ENCODE data around the gene ESYT2. TPM values are rescaled to one million over a fixed set of nuclear protein-coding genes. Genes with fewer than 3 reads are reported as not detected.
"Not testable (repeated sequence)": the region's sequence is repeated elsewhere in the genome, so short reads cannot be mapped to it uniquely, and the experiment has no call there.

Gene ESYT2, protein sequence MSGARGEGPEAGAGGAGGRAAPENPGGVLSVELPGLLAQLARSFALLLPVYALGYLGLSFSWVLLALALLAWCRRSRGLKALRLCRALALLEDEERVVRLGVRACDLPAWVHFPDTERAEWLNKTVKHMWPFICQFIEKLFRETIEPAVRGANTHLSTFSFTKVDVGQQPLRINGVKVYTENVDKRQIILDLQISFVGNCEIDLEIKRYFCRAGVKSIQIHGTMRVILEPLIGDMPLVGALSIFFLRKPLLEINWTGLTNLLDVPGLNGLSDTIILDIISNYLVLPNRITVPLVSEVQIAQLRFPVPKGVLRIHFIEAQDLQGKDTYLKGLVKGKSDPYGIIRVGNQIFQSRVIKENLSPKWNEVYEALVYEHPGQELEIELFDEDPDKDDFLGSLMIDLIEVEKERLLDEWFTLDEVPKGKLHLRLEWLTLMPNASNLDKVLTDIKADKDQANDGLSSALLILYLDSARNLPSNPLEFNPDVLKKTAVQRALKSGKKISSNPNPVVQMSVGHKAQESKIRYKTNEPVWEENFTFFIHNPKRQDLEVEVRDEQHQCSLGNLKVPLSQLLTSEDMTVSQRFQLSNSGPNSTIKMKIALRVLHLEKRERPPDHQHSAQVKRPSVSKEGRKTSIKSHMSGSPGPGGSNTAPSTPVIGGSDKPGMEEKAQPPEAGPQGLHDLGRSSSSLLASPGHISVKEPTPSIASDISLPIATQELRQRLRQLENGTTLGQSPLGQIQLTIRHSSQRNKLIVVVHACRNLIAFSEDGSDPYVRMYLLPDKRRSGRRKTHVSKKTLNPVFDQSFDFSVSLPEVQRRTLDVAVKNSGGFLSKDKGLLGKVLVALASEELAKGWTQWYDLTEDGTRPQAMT
- polyA plus RNA-seq (ENCODE audit: insufficient read length in 10 of 10) = 10 to 100 TPM; 31.3 to 39.4 (median 34.9) TPM
- long read RNA-seq, donor 1, full-length matches to known transcripts = 6 of 6 reads
- long read RNA-seq, donor 1, partial matches to known transcripts = 0 of 6 reads
- long read RNA-seq, donor 1, other reads (novel, unspliced or antisense) = 0 of 6 reads
- long read RNA-seq, donor 2, full-length matches to known transcripts = 4 of 4 reads
- long read RNA-seq, donor 2, partial matches to known transcripts = 0 of 4 reads
- long read RNA-seq, donor 2, other reads (novel, unspliced or antisense) = 0 of 4 reads
- long read RNA-seq, donor 3 = 0 reads
- long read RNA-seq, donor 4, full-length matches to known transcripts = 1 of 1 reads
- long read RNA-seq, donor 4, partial matches to known transcripts = 0 of 1 reads
- long read RNA-seq, donor 4, other reads (novel, unspliced or antisense) = 0 of 1 reads
- long read RNA-seq, donor 5, full-length matches to known transcripts = 1 of 50 reads
- long read RNA-seq, donor 5, partial matches to known transcripts = 36 of 50 reads
- long read RNA-seq, donor 5, other reads (novel, unspliced or antisense) = 13 of 50 reads
- long read RNA-seq, donor 6, full-length matches to known transcripts = 5 of 5 reads
- long read RNA-seq, donor 6, partial matches to known transcripts = 0 of 5 reads
- long read RNA-seq, donor 6, other reads (novel, unspliced or antisense) = 0 of 5 reads
- long read RNA-seq, donor 7, full-length matches to known transcripts = 2 of 2 reads
- long read RNA-seq, donor 7, partial matches to known transcripts = 0 of 2 reads
- long read RNA-seq, donor 7, other reads (novel, unspliced or antisense) = 0 of 2 reads
- long read RNA-seq, donor 8, full-length matches to known transcripts = 3 of 3 reads
- long read RNA-seq, donor 8, partial matches to known transcripts = 0 of 3 reads
- long read RNA-seq, donor 8, other reads (novel, unspliced or antisense) = 0 of 3 reads
- long read RNA-seq, donor 9 = 0 reads

GRCh38 chr7:158829342-158830210 lies at the start of gene ESYT2:
ESYT2 (minus strand) TSS chr7:158829509; CDS start chr7:158829418, 91 bp downstream.
- peak; percentile 97 to 99 (median 98) for DNase-seq

GRCh38 chr7:158878151-158879079 lies 49.1 kb upstream of the ESYT2 start:
- not testable (repeated sequence) for DNase-seq

DNA sequence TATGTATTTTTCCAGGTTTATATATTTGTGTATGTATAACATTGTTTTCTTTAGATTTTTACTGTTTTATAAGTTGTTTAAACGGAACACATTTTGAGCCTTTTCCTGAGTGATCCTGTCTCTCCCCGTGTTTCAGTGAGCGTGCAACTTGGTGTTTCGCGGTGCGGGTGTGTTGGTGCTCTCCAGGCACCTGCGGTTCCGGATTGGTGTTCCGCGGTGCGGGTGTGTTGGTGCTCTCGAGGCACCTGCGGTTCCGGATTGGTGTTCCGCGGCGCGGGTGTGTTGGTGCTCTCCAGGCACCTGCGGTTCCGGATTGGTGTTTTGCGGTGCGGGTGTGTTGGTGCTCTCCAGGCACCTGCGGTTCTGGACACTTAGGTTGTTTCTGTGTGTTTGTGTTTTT lies 47.7 kb upstream of the ESYT2 start:
- no peak for DNase-seq

DNA sequence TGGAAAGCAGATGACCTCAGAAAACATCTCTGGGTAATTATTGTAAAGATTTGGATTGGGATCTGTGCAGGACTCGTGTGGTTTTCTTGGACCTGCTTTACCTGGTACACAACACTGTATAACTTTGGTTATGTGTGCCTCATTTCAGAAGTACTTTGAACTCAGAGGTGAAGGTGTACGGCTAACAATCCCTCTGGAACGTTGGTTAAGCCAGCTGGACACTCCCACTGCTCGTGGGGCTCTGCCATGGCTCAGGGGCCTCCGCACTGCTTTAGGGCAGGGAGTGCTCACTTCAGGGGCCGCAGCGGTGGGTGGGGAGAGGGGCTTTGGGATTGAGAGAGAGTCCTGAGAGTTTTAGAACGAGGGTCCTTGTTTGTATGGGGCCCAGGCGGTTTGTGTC lies 40.6 kb upstream of the ESYT2 start:
- no peak for DNase-seq

GRCh38 chr7:158868764-158869410 lies 39.6 kb upstream of the ESYT2 start:
- DNase-seq = peak in 1 of 3 donors; percentile 56

GRCh38 chr7:158867214-158867984 lies 38.1 kb upstream of the ESYT2 start:
- no peak for DNase-seq

DNA sequence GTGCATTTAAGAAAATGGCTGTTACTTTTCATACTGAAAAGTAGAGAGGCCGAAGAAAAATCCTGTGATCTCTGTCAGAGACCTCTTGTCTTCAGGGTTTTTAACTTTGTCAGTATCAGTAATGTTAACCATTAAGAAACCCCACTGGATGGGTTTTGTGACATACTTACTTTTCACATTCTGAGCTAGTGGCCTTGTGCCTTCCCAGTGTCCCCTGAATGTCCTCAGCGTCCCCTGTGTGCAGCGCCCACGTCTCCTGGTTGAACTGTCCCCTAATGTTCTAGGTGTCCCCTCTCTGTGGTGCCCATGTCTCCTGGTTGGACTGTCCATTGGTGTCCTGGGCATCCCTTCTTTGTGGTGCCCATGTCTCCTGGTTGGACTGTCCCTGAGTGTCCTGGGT lies 36.7 kb upstream of the ESYT2 start:
- DNase-seq = no peak

DNA sequence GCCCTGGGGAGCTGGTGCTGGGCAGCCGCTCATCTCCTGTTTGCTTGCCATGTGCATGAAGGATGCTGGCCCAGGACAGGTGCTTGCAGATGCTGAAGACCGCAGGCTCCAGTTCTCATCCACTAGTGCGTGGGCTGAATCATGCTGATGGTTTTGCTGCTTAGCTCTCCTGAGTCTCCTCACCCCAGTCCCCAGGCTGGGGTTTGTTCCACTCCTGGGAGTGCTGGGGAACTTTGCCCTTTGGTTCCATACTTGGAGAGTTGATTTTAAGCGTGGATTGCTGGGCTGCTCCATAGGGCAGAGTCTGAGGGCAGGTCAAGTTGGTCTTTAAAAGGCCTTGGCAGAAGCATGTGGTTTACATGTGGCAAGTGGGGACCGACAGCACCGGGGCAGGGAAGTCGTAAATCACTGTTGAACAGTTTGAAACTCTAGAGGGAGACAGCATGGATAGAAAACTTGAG lies 36.2 kb upstream of the ESYT2 start:
- DNase-seq = no peak

DNA sequence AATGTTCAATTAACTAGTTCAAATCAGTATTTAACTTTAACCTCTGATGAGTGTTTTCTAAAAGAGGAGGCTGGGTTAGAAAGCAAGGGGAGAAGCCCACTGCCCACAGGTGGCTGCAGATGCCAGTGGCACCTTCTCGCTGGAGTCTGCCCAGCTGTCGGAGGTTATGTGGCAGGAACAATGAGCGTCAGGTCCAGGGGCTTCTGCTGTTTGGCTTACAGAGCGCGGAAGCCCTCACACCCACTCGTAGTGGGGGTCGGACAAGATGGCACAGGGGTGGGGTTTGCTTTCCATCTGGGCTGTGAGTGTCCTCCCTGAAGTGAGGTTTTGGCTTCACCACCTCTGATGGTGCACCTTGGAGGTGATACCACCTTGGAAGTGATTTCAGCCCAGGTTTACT lies 35.5 kb upstream of the ESYT2 start:
- DNase-seq = no peak

GRCh38 chr7:158864507-158864820 lies 35.2 kb upstream of the ESYT2 start:
- DNase-seq = no peak

DNA sequence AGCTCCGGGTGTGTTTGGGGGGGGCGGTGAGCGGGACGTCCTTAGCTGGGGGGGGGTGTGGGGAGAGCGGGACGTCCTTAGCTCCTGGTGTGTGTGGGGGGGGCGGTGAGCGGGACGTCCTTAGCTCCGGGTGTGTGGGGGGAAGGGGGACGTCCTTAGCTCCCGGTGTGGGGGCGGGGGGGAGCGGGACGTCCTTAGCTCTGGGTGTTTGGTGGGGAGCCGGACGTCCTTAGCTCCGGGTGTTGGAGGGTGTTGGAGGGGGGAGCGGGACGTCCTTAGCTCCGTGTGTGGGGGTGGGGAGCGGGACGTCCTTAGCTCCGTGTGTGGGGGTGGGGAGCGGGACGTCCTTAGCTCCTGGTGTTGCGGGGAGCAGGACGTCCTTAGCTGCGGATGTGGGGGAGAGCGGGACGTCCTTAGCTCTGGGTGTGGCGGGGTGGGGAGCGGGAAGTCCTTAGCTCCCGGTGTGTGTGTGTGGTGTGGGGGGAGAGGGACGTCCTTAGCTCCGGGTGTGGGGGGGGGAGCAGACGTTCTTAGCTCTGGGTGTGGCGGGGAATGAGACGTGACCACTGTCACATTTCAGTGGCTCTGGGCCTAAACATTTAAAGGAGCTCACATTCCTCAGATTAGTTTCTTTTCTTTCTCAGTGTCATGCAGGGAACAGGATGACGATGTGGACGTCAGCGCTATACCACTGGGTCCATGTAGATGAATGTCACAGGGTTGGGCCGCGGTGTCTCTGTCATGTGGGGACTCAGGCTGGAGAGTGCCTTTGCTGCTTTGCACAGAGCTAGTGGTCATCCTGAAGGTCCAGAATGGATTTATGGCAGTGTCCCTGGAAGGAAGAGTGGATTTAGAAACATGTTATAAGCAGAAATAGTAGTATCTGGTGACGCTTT lies 34.5 kb upstream of the ESYT2 start:
- peak; percentile 74 to 91 (median 86) for DNase-seq

DNA sequence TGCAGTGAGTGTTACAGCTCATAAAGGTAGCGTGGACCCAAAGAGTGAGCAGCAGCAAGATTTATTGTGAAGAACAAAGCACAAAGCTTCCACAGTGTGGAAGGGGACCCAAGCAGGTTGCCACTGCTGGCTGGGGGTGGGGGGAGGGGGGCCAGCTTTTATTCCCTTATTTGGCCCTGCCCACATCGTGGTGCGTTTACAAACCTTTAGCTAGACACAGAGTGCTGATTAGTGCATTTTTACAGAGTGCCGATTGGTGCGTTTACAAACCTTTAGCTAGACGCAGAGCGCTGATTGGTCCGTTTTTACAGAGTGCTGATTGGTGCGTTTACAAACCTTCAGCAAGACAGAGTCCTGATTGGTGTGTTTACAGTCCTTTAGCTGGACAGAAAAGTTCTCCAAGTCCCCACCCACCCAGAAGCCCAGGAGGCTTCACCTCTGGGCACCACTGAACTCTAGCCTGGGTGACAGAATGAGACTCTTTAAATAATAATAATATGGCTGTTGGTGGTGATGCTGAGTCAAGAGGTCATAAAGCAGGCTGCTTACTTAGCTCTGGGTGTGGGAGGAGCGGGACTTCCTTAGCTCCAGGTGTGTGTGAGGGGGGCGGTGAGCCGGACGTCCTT lies 33.8 kb upstream of the ESYT2 start:
- not testable (repeated sequence) for DNase-seq

GRCh38 chr7:158861936-158862704 lies 32.8 kb upstream of the ESYT2 start:
- DNase-seq = no peak

DNA sequence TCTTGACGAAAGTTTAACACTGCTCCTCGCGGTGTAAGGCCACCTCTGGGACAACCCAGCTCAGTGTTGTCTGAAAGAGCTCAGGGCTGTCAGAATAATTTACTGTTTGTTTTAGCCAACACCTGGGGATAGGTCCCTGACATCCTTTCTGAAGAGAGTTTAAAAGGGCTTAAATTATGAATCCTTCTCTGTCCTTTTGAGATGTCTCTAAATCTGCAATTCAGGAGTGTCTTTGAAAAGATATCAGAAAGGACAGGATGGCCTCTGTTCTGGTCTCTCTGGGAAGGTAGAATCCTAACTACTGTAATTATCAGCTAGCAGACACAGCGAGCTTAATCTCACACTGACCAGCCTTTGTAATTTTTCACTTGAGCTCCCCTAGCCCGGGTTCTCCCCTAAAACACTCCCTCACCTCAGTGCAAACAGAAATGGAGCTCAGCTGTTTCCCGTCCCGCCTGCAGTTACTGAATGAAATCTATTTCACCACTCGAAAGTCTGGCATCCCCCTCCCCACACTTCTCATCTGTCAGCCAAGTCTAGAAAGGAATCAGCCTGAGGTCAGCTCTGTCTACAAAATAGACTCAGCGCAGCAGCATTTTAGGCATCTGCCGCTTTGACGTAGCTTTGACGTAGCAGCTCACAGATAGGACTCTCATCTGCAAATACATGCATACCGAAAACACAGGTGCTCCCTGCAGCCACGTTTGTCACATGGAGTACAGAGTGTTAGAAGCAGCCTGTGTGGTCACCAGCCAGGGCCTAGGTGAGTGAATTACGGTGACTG lies 31.9 kb upstream of the ESYT2 start:
- no peak for DNase-seq
